RWPE1 (cell line): ENCODE results near the gene RNF44.
"Not testable (repeated sequence)": the region's sequence is repeated elsewhere in the genome, so short reads cannot be mapped to it uniquely, and the experiment has no call there.

Experiments used
- CTCF ChIA-PET: fragments of 350-600 bp; sonication (Branson Sonifier 250); formaldehyde crosslinking; extraction: SDS; loops from one replicate; lab custom pipeline; 2021; lab: Yijun Ruan, JAX
- POLR2A ChIA-PET: fragments of 400-600 bp; formaldehyde crosslinking; extraction: SDS; loops from one replicate; lab custom pipeline; 2020; ENCODE audit warnings: antibody characterized with exemption; ENCODE audit not compliant: low non-redundant PET; lab: Yijun Ruan, JAX
- DNase-seq: peaks from one replicate; pipeline ENCODE4 v3.0.0; 2012; ENCODE audit warnings: low spot score
- H3K27ac ChIP-seq: fragments of 450-650 bp; 2 replicates; pipeline ENCODE4 v1.5.1; 2017
- CTCF ChIP-seq: fragments of 450-650 bp; conservative IDR thresholded peaks from 2 replicates; pipeline ENCODE4 v1.5.1; 2017; ENCODE audit warnings: low read depth, mild to moderate bottlenecking

Gene RNF44

GRCh38 chr5:176557846-176558245 lies 20.6 kb upstream of the RNF44 start:
- no peak overlapping the region for H3K27ac ChIP-seq
- no peak for TF ChIP-seq CTCF
- POLR2A ChIA-PET = interaction anchor here (0.6 kb wide), 1 partner anchor 14 kb away, joined by 5 read pairs; no protein-coding TSS in a partner anchor
- CTCF ChIA-PET = interaction anchor here (0.6 kb wide), 1 partner anchor 31 kb away, joined by 4 read pairs; no protein-coding TSS in a partner anchor
- DNase-seq = no peak

- CTCF ChIA-PET = interaction anchor here (0.6 kb wide), 1 partner anchor 19 kb away, joined by 3 read pairs; no protein-coding TSS in a partner anchor
- DNase-seq = peak; percentile 92
- POLR2A ChIA-PET = no interaction called here
- H3K27ac ChIP-seq = peak overlapping the region; percentile 74
- TF ChIP-seq CTCF = no peak
Measured at GRCh38 chr5:176553260-176554085, 16.3 kb upstream of the RNF44 start.

- POLR2A ChIA-PET = no interaction called here
- peak overlapping the region; percentile 74 for H3K27ac ChIP-seq
- CTCF ChIA-PET = interaction anchor here (0.5 to 0.6 kb wide), 2 partner anchors 9 to 18 kb away, joined by 3 read pairs; no protein-coding TSS in a partner anchor
Measured at GRCh38 chr5:176552332-176552869, 15.2 kb upstream of the RNF44 start.

GRCh38 chr5:176550937-176551336 lies 13.7 kb upstream of the RNF44 start:
- peak overlapping the region; percentile 8; the same call in 1 of the 2 replicates for H3K27ac ChIP-seq
- CTCF ChIA-PET = interaction anchor here (0.5 kb wide), 1 partner anchor 22 kb away, joined by 3 read pairs; no protein-coding TSS in a partner anchor
- POLR2A ChIA-PET, DNase-seq: not testable (repeated sequence)

More at GRCh38 chr5:176552332-176552869, 15.2 kb upstream of the RNF44 start:
- TF ChIP-seq CTCF = no peak
- DNase-seq = no peak

GRCh38 chr5:176550275-176550831 lies 13.2 kb upstream of the RNF44 start:
- TF ChIP-seq CTCF = no peak
- DNase-seq = no peak
- peak overlapping the region; percentile 8; the same call in 1 of the 2 replicates for H3K27ac ChIP-seq
- POLR2A ChIA-PET = no interaction called here
- CTCF ChIA-PET = interaction anchor here (0.5 kb wide), 2 partner anchors 9 to 22 kb away, joined by 3 read pairs; no protein-coding TSS in a partner anchor

- ChIA-PET POLR2A (no interaction called here), CTCF (no interaction called here)
- H3K27ac ChIP-seq = no peak overlapping the region
- no peak for TF ChIP-seq CTCF
- DNase-seq = no peak
Measured at GRCh38 chr5:176549871-176550270, 12.7 kb upstream of the RNF44 start.
